NCI-H2029 treated with DMSO at 0.1 percent for 48 hours (cell line): ENCODE results near the gene CALR3.
"Not testable (repeated sequence)": the region's sequence is repeated elsewhere in the genome, so short reads cannot be mapped to it uniquely, and the experiment has no call there.

Experiments
- DNase-seq: peaks from one replicate; lab custom pipeline; 2025; lab: John Stamatoyannopoulos, UW

CALR3 gene

DNA sequence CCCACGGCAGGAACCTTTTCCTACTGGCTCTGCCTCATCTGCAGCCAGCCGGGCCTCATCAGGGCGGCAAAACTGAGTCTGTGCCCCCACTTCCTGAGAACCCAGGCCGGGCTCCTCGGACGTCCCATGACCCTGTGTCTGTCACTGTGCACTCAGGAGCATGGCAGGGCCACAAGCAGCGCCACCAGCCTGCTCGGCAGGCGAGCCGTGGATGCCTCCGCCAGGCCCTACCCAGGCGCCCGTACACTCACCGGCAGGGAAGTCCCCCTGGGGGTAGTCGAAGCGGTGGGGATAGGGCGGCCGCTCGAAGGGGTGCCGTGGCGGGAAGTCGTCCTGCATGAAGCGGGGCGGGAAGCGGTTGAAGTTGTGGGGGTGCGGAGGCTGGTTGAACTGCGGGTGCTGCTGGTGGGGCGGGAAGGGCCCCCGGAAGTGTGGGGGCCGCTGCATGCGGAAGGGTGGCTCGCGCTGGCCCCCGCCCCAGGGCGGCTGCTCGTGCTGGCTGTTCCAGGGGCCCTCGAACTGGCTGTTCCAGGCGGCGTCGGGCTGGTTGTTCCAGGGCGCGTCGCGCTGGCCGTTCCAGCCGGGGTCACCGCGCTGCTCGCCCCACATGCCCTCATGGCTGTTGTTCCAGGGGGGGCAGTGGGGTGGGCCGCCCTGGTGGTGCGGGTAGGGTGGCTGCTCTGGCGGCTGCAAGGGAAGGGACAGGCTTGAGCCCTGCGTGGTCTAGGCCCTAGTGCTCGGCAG, 29.2 kb upstream of the CALR3 start:
- no peak for DNase-seq

DNA sequence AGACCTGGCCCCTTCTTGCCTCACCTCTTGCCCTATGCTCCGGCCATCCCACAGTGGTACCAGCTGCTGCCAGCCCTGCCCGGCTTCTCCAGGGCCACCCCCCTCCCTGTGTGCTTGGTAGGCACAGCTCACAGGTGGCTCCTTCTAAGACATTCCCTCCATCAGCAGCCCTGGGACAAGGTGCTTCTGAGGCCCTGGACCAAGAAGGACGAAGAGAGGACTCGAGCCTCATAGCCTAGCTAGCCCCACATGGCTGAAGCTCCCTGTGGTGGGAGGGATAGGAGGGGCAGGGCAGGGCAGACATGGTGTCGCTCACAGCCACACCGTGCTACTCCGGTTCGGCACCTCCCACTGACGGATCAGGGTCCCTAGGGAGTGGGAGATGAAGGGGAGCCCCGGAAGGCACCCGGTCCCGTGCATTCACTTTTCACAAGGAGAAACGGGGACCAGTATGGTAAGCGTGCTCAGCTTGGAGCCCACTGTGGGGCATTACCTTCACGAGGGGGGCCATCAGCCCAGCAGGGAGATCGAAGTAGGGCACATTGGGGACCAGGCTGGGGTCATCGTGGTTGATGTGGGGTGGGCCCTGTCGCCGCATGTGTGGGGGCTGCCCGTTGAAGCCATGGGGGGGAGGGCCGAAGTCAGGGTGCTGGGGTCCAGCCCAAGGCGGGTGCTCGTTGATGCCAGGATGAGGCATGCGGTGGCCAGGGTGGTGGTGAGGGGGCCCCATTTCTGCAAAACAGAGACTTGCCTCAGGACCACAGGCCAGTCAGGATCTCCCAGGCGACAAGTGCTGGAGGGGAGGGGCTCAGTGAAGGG, 26.8 kb upstream of the CALR3 start:
- DNase-seq: no peak

DNA sequence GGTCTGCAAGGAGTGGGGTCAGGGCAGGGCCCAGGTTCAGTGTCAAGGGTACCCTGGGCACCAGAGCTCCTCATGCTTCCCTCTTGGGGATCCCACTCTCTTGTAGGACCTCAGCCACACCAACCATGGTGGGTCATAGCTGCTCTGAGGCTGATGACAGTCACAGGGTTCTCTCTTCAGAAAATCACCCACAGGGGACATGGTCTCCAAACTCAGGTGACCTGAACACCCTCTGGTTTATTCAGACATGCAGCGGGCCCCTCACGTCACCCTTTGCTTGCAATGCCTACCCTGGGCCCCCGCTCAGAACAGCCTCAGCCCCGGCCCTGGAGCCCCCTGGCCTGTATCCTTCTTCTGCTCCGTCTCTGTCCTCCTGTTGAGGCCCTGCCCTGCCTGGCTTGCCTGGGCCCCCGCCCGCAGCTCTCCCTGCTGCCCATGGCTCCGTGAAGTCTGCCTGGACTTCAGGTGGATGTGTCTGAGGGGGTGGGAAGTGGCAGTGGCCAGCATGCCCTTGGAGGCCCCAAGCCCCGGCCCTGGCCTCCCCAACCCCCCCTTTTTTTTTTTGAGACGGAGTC, 25.8 kb upstream of the CALR3 start:
- no peak for DNase-seq

DNA sequence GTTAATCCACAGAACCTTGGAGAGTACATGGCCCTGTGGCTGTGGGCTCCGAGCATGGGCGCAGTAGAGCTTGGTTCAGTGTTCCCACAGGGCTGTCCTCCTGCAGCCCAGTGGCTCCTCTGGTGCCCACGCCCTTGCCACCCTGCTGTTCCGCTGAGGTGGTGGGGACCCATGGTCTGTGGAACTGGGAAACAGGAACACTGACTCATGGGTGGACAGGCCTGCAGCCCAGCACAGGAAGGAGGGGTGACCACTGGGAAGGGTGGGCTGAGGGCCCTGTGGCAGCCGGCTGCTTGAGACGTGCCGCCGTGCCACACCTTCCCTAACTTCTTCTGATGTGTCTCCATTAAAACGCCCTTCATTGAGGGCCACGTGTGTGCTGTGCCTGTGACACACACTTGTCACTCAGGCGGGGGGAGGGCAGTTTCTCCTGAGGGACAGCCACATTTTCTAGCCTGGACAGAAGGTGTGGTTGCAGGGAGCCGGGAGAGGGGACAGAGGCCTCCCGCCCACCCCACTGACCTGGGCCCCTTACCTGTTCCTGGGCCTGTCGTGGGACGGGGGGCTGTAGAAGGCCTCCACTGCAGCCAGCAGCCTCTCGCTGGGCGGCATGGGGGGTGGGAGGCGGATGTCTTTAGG, 25.1 kb upstream of the CALR3 start:
- DNase-seq: no peak

DNA sequence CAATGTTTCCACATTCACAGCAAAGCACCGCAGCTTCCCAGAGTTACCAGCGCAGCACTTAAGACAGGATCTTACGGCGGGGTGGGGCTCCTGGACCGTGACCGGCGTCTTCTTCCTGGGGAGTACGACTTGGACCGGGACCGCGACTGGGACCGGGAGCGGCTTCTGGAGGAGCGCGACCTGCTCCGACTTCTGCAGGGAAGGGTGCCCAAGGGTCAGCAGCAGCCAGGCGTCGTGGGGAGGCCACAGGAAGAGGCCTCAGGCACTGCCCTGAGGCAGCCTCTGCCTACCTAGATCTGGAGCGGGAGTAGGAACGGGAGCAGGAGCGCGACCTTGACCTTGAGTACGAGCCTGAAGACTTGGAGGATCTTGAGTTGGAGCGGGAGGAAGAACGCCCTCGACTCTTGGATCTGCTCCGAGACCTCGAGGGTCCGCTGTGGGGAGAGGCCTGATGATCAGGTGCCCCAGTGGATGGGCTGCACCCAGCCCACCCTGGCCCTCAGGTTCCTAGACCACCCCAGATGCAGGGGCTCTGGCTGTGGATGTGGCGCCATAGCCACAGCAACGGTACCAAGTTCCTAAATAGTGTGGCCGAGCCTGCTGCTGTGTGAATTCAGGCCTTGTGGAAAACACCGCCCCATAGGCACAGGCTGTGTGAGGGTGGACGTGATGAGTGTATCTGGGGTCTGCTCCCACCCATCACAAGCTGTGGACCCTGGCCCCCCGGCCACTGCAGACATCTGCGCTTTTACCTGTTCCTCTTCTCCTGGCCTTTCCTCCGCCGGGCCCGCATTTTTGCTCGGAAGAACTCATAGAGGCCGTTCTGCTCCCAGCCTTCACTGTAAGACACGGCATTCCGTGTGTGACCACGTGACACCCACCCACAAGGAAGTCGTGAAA, 24.4 kb upstream of the CALR3 start:
- no peak for DNase-seq

DNA sequence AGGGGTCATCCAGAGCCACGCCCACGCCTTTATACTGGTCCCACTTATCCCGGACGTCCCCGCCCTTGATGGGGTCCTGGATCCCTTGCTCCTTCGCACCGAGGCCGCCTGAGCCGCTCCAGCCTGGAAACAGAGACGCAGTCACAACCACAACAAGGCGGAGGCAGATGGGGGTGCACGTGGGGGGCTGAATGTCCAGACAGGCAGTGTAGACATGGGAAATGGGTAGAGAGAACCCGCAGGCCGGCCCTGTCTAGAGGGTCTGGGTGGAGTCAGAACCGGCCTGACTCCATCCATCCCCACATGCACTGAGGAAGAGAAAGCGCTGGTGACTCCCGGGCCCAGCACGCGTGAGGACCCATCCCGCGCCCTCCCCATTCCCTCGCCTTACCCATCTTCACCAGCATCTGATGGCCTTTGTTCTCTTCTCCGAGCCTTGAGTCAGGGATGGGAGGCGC, 23.3 kb upstream of the CALR3 start:
- DNase-seq: no peak

DNA sequence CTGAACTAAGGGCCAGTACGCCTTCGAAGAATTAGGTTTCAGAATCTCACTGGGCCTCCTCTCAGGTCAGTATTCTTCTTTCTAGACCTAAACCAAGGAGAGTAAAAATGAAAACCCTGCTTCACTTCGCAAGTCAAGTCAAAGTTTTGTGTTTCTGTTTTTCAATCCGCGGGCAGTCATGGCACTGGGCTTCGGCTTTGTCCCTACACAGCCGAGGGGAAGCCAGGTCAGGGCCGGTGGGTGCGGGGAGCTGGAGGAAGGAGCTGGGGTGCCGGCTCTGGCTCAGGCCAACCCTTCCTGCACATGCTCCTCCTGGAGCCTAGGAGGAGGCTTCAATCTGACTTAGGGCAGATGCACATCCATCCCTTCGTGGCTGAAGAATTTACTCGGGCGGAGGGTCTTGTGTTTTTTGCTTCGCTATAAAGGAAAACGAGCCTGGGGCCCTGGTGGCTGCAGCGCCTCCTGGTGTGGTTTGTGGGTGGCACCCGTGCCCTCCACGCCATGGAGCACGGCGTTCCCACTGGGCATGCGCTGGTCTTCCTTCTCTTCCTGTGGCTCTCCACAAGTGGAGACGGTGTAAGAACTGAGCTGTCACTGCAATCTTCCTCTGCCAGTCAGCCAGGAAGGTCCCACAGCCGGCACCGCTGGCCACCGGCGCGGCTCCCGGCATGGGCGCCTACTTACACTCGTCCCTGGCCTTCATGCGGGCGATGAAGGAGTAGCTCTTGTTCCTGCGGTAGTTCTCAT, 22.7 kb upstream of the CALR3 start:
- no peak for DNase-seq

DNA sequence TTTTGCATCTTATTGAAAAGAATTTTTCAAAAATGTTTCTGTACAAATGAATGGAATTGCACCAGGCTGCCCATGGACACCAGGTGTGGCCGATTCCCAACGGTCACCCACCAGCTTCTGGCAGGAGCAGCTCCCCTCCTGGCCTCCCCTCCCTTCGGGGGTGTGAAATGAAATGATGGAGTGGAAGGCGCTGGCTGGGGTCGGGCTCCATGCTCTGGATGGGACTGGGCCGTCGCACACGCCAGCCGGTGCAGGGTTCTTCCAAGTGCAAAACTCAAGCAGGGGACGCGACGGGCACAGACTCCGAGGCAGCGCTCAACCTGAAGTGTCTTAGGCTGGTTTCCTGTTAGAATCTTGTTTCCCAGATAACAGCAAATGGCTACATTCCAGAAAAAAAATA, 22.1 kb upstream of the CALR3 start:
- no peak for DNase-seq

DNA sequence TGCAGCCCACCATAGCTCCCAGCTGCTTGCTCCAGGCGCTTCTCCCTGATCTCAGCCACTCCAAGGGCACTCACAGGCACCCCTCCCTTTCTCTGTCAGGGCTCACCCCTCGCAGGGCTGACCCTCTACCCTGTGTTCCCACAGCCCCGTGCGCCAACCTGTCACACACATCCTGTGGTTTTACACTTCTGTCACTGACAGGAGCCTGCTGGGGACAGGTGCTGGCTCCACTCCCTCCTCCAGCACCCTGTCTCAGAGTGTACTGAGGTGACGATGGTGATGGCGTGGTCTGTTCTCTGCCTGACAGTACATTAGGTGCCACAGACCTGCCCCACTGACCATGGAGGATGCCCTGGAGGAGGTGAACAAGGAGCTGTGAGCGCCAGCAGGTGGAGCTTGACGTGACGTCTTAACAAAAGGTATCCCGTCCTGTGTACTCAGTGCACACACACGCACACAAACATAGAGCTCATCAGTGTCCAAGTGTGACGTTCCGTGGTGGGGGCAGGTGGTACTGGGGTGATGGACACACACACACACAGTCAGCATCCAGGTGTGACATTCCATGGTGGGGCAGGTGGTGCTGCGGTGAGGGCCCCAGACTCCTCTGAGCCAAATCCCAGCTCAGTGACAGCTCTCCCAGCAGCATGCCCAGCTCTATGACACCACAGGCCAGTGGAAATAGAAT, 21.1 kb upstream of the CALR3 start:
- DNase-seq: no peak

DNA sequence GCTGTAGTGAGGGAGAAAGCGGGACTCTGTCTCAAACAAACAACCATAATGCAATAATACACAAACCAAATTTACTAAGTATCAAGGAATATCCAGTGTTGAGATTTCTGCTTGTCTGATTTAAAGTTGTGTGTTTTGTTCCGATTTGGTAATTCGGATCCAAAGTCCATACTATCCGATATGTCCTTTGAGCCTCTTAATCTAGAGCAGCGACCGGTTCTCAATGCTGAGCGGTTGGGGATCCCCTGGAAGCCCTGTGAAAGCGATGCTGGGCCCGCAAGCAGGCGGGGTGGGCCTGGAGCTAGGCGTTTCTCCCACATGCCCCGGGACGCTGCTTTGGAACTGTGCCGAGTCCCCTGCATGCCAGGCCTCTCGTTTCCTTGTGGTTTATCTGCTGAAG, 20.4 kb upstream of the CALR3 start:
- DNase-seq: no peak

DNA sequence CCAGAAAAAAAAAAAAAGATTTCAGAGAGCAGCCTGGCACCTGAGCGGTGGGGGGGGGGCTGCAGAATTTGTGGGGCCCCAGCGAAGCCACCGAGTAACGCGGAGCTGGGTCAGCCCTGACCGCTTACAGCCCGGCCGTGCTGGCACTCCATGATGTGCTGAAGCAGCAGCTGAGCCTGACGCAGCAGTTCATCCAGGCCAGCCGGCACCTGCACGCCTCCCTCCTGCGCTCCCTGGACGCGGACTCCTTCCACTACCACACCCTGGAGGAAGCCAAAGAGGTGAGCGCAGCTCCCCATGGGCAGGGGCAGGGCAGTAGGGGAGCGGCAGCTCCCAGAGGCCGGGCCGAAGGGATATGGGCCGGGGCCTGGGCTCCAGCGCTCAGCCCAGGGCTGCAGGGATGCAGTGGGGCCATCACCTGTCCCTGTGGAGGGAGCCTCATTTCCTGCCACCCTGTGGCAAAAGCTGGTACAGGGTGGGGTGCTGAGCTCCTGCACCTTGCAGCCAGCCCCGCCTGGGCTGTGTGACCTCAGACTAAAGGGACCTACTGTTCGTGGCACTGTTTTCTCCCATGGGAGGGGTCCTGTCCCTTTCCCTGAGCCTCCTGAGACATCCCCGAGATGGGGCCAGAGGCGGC, 18.5 kb upstream of the CALR3 start:
- no peak for DNase-seq

DNA sequence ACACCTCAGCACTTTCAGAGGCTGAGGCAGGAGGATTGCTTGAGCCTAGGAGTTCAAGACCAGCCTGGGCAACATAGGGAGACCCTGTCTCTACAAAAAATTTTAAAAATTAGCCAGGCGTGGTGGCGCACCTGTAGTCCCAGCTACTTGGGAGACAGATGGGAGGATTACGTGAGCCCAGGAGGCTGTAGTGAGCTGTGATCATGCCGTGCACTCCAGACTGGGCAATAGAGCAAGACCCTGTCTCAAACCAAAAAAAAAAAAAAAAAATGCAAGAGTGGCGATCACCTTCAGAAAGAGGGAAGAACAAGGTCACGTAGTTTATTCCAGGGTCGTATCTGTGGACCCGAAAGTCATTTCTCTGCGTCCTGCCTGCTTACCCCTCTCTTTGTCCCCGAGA, 16.6 kb upstream of the CALR3 start:
- DNase-seq: not testable (repeated sequence)

DNA sequence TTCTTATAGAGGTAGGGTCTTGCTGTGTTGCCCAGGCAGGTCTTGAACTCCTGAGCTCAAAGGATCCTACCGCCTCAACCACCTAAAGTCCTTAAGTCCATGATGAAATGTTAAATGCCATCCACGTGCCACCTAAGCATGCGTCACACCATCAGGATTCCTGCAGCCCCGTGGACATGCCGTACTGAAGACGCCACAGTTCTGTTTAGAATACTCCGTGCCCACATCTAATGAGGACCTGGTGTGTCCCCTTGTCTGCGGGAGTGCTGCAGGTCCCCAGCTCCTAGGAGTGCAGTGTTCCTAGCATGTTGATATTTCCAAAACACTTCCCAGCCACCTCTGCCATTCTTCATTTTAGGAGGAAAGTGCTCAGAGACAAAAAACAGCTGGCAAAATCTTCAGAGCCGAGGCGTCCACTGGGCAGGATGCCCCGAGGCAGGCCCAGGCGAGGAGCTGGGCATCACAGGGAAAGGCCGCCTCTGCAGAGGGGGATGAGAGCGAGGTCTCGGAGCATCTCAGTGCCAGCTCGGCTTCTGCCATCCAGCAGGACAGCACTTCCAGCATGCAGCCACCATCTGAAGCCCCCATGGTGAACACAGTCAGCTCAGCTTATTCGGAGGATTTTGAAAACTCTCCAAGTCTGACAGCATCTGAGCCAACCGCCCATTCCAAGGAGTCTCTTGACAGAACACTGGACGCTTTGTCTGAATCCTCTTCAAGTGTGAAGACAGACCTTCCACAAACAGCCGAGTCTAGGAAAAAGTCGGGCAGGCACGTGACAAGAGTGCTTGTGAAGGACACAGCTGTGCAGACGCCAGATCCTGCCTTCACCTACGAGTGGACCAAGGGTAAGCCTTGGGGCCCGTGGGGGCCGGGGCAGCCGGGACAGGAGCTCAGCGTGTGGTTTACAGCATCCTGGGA, 13.4 kb upstream of the CALR3 start:
- no peak for DNase-seq

DNA sequence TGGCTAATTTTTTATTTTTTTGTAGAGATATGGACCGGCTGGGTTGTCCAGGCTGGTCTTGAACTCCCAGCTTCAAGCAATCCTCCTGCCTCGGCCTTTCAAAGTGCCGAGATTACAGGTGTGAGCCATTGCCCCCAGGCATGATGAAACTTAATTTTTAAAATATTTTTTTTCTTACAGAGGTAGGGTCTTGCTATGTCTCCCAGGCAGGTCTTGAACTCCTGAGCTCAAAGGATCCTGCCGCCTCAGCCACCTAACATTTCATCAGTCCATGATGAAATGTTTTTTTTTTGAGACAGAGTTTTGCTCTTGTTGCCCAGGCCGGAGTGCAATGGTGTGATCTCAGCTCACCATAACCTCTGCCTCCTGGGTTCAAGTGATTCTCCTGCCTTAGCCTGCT, 12.6 kb upstream of the CALR3 start:
- DNase-seq: no peak

DNA sequence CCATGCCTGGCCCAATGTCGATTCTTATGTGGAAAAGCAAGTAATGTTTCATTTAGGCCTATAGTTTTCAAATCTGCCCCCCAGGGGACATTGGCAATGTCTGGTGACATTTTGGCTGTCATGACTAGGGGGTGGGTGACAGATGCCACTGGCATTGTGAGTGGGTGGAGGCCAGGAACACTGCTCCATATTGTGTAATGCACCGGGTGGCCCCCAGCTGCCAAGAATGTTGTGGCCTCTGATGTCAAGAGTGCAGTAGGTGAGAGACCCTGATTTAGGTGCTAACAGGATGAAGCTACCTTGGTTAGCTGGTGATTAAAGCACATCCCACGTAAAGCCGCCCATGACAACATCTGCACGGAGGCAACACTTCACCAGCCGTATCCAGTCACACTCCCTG, 11.0 kb upstream of the CALR3 start:
- DNase-seq: no peak

DNA sequence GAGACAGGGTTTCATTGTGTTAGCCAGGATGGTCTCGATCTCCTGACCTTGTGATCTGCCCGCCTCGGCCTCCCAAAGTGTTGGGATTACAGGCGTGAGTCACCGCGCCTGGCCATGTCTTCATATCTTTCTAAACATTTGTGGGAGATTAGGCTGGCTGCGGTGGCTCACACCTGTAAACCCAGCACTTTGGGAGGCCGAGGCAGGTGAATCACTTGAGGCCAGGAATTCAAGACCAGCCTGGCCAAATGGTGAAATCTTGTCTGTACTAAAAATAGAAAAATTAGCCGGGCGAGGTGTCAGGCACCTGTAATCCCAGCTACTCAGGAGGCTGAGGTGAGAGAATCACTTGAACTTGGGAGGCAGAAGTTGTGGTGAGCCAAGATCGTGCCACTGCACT, 10.2 kb upstream of the CALR3 start:
- not testable (repeated sequence) for DNase-seq

DNA sequence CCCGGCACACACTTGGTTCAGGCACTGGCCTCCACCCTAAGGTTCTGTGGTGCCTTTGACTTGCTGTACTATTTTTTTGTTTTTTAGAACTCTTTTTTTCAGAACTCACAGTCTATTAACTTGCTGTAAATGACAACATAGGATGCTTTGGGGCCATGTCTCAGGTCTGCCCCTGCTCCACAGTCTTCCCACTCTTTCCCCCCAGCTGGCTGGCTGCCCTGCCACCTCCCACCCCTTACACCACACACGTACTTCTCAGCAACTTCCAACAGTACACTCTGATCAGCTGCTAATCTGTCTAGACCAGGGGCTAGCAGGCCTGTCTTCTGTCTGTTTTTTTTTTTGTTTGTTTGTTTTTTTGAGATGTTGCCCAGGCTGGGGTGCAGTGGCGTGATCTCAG, 8.3 kb upstream of the CALR3 start:
- no peak for DNase-seq

DNA sequence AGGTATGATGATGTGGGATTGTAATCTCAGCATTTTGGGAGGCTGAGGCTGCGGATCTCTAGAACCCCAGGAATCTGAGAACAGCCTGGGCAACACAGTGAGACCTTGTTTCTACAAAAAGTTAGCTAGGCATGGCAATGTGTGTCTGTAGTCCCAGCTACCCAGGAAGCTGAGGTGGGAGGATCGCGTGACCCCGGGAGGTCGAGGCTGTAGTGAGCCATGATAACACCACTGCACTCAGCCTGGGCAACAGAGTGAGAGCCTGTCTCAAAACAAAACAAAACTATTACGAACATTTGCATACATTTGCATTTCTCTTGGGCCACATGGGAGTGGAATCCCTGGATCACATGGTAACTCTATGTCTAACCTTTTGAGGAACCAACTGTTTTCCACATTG, 1.9 kb upstream of the CALR3 start:
- no peak for DNase-seq

DNA sequence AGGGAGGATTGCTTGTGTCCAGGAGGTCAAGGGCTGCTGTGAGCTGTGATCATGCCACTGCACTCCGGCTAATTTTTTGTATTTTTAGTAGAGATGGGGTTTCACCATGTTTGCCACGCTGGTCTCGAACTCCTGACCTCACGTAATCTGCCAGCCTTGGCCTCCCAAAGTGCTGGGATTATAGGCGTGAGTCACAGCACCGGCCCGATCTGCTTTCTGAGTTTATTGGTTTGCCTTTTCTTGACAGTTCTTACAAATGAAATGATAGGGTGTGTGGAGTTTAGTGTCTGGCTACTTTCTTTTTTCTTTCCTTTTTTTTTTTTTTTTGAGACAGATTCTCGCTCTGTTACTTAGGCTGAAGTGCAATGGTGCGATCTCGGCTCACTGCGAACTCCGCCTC, 1.1 kb upstream of the CALR3 start:
- DNase-seq: no peak
